AG10803 (cell line): Measurements from ENCODE around the gene HM13.

ENCODE experiments used
- DNase-seq: peaks from one replicate; pipeline ENCODE4 v3.0.0; 2010; ENCODE audit warnings: low read depth
- H3K4me3 ChIP-seq: 2 replicates; pipeline ENCODE4 v1.5.1; 2011; ENCODE audit warnings: mild to moderate bottlenecking, low read length, control low read depth
- CTCF ChIP-seq: conservative IDR thresholded peaks from 2 replicates; pipeline ENCODE4 v1.5.1; 2011; ENCODE audit warnings: mild to moderate bottlenecking, low read length, control low read depth, inconsistent platforms

Gene HM13

GRCh38 chr20:31564284-31564683 lies 50.0 kb downstream of the HM13 start:
- H3K4me3 ChIP-seq = no peak overlapping the region
- no peak for DNase-seq
- no peak for TF ChIP-seq CTCF

- no peak for TF ChIP-seq CTCF
- no peak overlapping the region for H3K4me3 ChIP-seq
- DNase-seq = no peak
Observed at GRCh38 chr20:31565699-31566318, 51.6 kb downstream of the HM13 start.

- DNase-seq = no peak
- H3K4me3 ChIP-seq = no peak overlapping the region
- no peak for TF ChIP-seq CTCF
Observed at GRCh38 chr20:31566319-31566657, 52.0 kb downstream of the HM13 start.

GRCh38 chr20:31566658-31567379 lies 52.6 kb downstream of the HM13 start:
- DNase-seq = no peak
- no peak for TF ChIP-seq CTCF
- no peak overlapping the region for H3K4me3 ChIP-seq

GRCh38 chr20:31567380-31567720 lies 53.1 kb downstream of the HM13 start:
- no peak for DNase-seq
- no peak overlapping the region for H3K4me3 ChIP-seq
- no peak for TF ChIP-seq CTCF

- DNase-seq = peak; percentile 32
- H3K4me3 ChIP-seq = no peak overlapping the region
- TF ChIP-seq CTCF = no peak; the same call in 1 of the 2 replicates
Observed at GRCh38 chr20:31568041-31568731, 53.9 kb downstream of the HM13 start.

GRCh38 chr20:31568773-31569162 lies 54.5 kb downstream of the HM13 start:
- TF ChIP-seq CTCF = no peak
- DNase-seq = no peak

More at GRCh38 chr20:31568773-31569162, 54.5 kb downstream of the HM13 start:
- no peak overlapping the region for H3K4me3 ChIP-seq
